Stimulated activated CD4-positive, alpha-beta T cell treated with anti-CD3 and anti-CD28 coated beads, TNF-alpha, amount 100 ng/mL, for 24 hours (primary cell): ENCODE measurements around the gene LRMDA.

ENCODE experiments used
- DNase-seq, 3 experiments: peaks; one replicate each; pipeline ENCODE4 v3.0.0-alpha.2; 2020; ENCODE audit warnings: low read depth in 3 of 3

LRMDA gene

DNA sequence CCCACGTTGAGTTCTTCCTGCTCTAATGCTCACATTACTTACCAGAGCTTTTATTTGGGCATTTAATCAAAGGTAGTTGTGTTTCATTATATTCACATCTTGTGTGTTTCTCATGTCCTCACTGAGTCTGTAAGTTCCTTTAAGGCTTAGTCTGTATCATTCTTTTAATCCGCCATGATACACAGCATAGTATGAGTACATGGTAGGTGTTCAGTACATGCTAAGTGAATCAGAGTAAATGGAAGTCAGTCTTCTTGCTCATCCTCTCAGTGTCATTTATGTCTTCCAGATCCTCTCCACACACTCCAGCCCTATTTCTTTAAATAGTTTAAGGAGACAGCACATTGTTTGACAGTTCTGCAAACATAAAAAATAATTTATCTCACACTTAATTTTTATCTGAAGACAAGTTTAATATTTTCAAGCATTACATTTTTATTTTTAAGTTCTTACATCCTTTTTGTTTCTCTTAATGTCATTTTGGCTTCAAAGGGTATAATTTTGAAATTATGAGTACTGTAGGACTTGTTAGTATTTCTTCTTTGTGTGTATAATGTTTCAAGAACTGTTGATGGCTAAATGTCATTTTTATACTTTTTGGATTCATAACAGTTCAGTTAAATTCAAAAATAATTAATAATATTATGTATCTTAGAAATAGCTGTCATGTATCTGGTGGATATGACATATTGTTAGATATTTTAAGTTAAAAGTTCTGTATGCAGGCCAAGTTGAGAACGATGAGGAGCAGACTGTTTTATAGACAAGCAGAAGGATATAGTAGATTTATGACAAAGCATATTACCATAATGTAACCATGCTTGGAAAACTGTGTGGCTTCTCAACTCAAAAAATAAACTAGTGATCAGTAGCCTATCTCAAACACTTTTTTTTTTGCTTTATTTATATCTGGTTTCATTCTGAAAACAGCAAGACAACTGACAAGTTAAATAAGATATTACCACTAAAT lies 342.7 kb downstream of the LRMDA start:
- no peak for DNase-seq

GRCh38 chr10:75774783-75775490 lies 343.5 kb downstream of the LRMDA start:
- DNase-seq: no peak

- DNase-seq: no peak
Observed at GRCh38 chr10:75776738-75777504, 345.5 kb downstream of the LRMDA start.

GRCh38 chr10:75778665-75779064 lies 347.2 kb downstream of the LRMDA start:
- no peak for DNase-seq

DNA sequence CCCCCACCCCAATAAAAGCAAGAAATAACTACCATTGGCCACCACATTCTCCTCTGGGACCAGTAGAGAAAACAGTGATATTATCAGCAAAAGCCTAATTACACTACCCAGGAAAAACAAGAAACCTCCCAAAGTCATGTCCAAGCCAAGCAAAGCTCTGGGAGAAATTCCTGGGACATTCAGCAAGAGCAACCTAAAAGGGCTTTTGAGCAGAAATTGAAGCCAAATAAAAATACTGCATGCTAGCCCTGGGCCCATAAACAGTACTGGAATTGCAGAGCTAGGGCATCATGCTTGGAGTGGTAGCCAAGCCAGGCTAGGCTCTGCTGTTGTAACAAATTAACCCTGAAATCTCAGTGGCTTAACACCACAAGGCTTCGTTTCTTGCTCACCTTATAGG lies 347.9 kb downstream of the LRMDA start:
- no peak for DNase-seq

DNA sequence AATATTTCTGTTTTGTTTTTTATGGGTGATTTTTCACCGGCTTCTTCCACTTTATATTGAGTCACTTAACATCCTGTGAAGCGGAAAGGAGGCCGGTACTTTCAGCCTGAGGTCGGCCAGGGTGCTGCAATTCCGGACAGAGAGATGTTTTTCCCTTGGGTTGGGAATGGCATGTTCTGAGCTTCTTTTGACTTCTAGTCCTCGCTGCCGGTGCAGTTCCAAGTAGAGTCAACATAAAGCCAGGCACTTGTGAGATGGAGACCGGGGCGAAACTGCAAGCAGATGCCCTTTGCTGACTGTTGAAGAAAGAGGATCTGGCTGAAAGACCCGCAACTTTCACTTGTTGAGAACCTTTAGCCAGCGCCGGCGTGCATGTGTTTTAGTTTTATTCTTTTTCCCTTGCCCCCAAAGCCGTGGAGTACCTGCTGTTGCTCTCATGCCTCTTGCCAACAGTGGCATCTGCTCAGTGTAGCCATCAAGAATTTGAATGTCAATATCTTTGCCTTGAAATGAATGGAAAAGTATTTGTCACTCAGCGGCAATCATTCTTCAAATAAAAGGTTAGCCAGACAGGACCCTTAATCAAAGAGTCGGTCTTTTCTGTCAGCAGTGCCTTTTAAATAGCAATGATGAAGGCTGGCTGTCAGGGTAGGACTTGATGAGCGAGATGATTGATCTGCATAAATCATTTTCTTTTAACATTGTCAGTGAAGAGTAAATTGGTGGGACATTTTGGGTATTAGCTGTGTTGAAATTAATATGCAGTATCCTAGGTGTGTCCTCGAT lies 351.2 kb downstream of the LRMDA start:
- DNase-seq: no peak

DNA sequence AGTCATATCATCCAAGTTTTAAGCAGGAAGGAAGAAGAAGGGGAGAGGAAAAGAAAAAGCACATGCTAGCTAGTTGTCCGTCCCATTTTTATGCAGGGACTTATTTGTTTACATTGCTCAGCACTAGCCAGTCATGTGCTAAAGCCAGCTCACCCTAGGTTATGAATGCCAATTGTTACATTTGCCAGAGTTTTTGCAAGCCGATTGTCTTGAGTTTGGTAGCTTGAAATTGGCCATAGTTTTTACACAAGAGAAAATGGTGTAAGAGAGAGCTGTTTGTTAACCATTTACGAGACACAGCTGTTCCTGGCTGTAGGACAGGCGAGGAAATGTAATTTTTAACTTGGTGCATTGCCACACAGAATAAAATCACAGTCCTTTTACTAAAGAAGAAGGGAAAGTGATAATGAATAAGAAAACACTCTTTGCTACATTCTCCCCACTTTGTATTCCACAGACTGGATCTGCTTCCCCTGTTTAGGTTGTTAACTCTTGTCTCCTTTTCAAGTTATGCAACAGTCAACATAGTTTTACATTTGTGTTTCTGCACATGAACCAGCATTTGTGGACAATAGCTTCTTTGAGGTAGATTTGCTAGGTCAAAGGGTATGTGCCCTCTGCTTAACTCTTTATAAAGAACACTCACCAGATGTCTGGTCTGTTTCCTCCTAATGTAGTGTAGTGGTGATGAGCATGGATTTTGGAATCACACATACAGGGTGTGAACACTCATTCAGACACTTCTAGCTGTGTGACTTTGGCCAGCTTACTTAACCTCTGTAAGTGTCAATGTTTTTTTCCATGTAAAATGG lies 357.2 kb downstream of the LRMDA start:
- no peak for DNase-seq

- DNase-seq: no peak
Observed at GRCh38 chr10:75793848-75794247, 362.4 kb downstream of the LRMDA start.

GRCh38 chr10:75801121-75801520 lies 369.7 kb downstream of the LRMDA start:
- DNase-seq: no peak

GRCh38 chr10:75801661-75802060 lies 370.2 kb downstream of the LRMDA start:
- DNase-seq: no peak

GRCh38 chr10:75803121-75803520 lies 371.7 kb downstream of the LRMDA start:
- no peak for DNase-seq

DNA sequence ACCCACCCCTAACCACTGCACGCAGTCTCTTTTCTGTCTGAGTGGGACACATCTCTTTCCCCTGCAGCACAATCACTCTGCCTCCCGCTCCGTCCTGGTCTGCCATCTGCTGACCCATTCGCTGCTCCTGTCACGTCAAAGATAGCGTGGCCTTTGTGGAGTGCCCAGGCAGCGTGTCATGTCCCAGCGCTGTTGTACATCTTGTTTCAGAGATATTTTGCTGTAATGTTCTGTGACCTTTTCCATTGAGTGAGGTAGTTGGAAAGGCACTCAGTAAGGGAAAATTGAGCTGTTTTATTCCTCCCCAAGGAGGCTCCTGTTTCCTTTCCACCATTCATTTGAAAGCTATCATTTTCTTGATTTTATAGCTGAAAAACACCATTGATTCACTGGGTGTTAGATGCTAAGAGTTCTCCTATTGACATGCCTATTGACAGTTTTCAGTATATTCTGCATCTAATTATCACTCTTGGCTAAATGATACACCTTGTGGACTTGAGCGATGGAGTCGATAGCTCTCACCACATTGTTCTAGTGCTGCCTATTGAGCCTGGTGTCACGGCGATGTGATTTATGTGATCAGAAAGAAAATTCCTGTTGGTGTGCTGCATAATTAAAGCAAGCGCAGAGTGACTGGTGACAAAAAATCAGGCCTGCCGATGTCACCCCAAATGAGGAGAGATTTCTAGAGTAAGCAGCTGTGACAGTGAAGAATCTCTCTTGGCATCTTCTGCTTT lies 372.6 kb downstream of the LRMDA start:
- no peak for DNase-seq

DNA sequence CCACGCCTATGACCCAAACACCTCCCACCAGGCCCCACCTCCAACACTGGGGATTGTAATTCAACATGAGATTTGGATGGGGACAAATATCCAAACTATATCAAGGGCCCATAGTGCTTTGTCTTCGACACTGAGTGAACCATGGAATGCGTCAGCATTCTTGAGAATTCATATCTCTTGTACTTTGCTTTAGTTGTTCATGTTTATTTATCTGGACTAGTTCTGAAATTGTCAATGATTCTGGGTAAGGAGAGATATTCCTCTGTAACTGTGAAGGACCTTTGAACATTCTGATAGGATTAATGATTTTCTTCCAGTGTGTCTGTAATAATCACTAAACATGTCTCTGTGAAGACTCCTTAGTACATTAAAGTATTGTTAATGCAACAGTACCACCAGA lies 374.8 kb downstream of the LRMDA start:
- DNase-seq: no peak

DNA sequence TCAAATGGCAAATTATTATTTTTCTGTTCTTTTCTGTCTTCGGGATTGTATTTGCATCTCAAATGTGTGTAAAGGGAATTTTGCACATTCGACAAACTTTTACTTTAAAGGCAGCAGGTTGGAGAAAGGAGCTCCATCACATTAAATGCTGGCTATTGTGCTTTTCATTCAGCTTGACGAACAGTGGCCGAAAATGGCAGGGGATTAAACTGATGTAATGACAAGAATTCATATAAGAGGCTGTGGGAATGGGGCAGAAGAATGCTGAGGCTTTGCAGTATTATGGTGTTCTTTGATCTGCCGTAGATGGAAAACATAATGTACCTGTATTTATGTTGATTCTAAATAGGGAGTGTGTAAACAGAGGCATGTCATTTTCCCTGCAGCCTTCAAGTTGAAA lies 376.0 kb downstream of the LRMDA start:
- no peak for DNase-seq

DNA sequence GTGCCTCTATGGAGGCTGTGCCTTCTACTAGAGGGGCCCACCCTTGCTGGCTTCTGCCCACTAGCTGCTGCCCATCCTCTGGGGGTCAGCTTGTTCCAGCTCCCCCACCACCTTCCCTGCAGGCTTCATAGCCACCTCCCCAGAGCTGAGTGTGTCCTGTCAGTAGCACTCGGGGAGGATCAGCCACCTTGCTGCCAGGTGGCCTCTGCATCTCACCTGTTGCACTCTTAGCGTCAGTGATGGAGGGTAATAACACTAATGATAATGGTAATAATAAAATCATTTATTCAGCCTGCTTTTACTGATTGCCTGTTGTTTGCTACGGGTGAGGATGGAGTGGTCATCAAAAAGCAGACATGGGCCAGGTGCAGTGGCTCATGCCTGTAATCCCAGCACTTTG lies 377.6 kb downstream of the LRMDA start:
- DNase-seq: no peak

- DNase-seq: no peak
Observed at GRCh38 chr10:75814014-75814413, 382.6 kb downstream of the LRMDA start.

GRCh38 chr10:75815066-75815465 lies 383.6 kb downstream of the LRMDA start:
- DNase-seq: no peak

- DNase-seq: no peak
Observed at GRCh38 chr10:75817198-75817597, 385.8 kb downstream of the LRMDA start.

- DNase-seq: no peak
Observed at GRCh38 chr10:75818552-75818951, 387.1 kb downstream of the LRMDA start.

GRCh38 chr10:75825235-75825634 lies 393.8 kb downstream of the LRMDA start:
- DNase-seq: no peak
